Germinal center (tissue), 1 donor: ENCODE data around the gene POLG2.
A peak's percentile ranks its signal among the peaks of the same experiment; 100 is the strongest.

Source experiments
- DNase-seq: peaks from one replicate; pipeline ENCODE4 v3.0.0; 2012; ENCODE audit warnings: mixed read lengths, low spot score

POLG2 gene

GRCh38 chr17:64496786-64497564, at the start of gene POLG2:
Gene POLG2, minus strand, starts transcription at chr17:64497054. Its CDS starts 86 bp downstream, at chr17:64496968.
- peak; percentile 93 for DNase-seq

GRCh38 chr17:64544742-64545141, 47.9 kb upstream of the POLG2 start:
- no peak for DNase-seq

- no peak for DNase-seq
Measured at GRCh38 chr17:64540118-64540776, 43.4 kb upstream of the POLG2 start.

GRCh38 chr17:64538508-64539130, 41.8 kb upstream of the POLG2 start:
- DNase-seq, result no peak

GRCh38 chr17:64537488-64537887, 40.6 kb upstream of the POLG2 start:
- no peak for DNase-seq

- no peak for DNase-seq
Measured at GRCh38 chr17:64536913-64537312, 40.1 kb upstream of the POLG2 start.

GRCh38 chr17:64535357-64535756, 38.5 kb upstream of the POLG2 start:
- no peak for DNase-seq

- peak; percentile 14 for DNase-seq
Measured at GRCh38 chr17:64534187-64534586, 37.3 kb upstream of the POLG2 start.

- no peak for DNase-seq
Measured at GRCh38 chr17:64533784-64534183, 36.9 kb upstream of the POLG2 start.

GRCh38 chr17:64532409-64532808, 35.6 kb upstream of the POLG2 start:
- DNase-seq, result no peak

GRCh38 chr17:64531955-64532371, 35.1 kb upstream of the POLG2 start:
- no peak for DNase-seq

- no peak for DNase-seq
Measured at GRCh38 chr17:64529221-64529620, 32.4 kb upstream of the POLG2 start.

GRCh38 chr17:64527914-64528313, 31.1 kb upstream of the POLG2 start:
- no peak for DNase-seq

GRCh38 chr17:64520359-64520758, 23.5 kb upstream of the POLG2 start:
- no peak for DNase-seq

GRCh38 chr17:64519601-64520000, 22.7 kb upstream of the POLG2 start:
- DNase-seq, result no peak

GRCh38 chr17:64515829-64516228, 19.0 kb upstream of the POLG2 start:
- no peak for DNase-seq

- DNase-seq, result no peak
Measured at GRCh38 chr17:64515419-64515818, 18.6 kb upstream of the POLG2 start.

GRCh38 chr17:64509179-64509578, 12.3 kb upstream of the POLG2 start:
- no peak for DNase-seq

GRCh38 chr17:64508683-64509082, 11.8 kb upstream of the POLG2 start:
- DNase-seq, result no peak

GRCh38 chr17:64507413-64507782, 10.5 kb upstream of the POLG2 start:
- peak; percentile 72 for DNase-seq

- peak; percentile 94 for DNase-seq
Measured at GRCh38 chr17:64506576-64507412, 9.9 kb upstream of the POLG2 start, which contains the start of gene CEP95. Gene CEP95, plus strand, starts transcription at chr17:64506977. Its CDS starts 121 bp downstream, at chr17:64507098.

GRCh38 chr17:64506201-64506575, 9.3 kb upstream of the POLG2 start, which contains the start of gene DDX5:
Gene DDX5, minus strand, starts transcription at chr17:64506289. Its CDS starts 170 bp downstream, at chr17:64506119.
- DNase-seq, result peak; percentile 95
